GM08714 (cell line): ENCODE results near the gene CLDND2.

ENCODE experiments used
- H3K4me3 ChIP-seq: fragments of 200-500 bp; sonication (Bioruptor generic); 2 replicates; pipeline ENCODE4 v1.5.1; 2014; ENCODE audit warnings: mild to moderate bottlenecking, low read length, inconsistent platforms
- ZNF274 ChIP-seq: IDR thresholded peaks from 2 replicates; pipeline ENCODE4 v1.6.1; 2012; ENCODE audit warnings: mild to moderate bottlenecking, low read depth, low read length

CLDND2 gene

GRCh38 chr19:51354103-51354741 lies 14.6 kb downstream of the CLDND2 start:
- no peak overlapping the region for H3K4me3 ChIP-seq
- no peak for TF ChIP-seq ZNF274

- H3K4me3 ChIP-seq = no peak overlapping the region
- TF ChIP-seq ZNF274 = no peak
These were observed 15.9 kb downstream of the CLDND2 start for GRCh38 chr19:51352783-51353360.

GRCh38 chr19:51351266-51351990 lies 17.4 kb downstream of the CLDND2 start:
- no peak for TF ChIP-seq ZNF274
- H3K4me3 ChIP-seq = no peak overlapping the region

GRCh38 chr19:51347209-51347928 lies 21.4 kb downstream of the CLDND2 start:
- H3K4me3 ChIP-seq = no peak overlapping the region
- no peak for TF ChIP-seq ZNF274

GRCh38 chr19:51346742-51347141 lies 22.1 kb downstream of the CLDND2 start:
- H3K4me3 ChIP-seq = no peak overlapping the region
- TF ChIP-seq ZNF274 = no peak

- H3K4me3 ChIP-seq = no peak overlapping the region; the same call in 1 of the 2 replicates
- TF ChIP-seq ZNF274 = no peak
These were observed 23.7 kb downstream of the CLDND2 start for GRCh38 chr19:51345076-51345620.

GRCh38 chr19:51342631-51343569 lies 25.9 kb downstream of the CLDND2 start:
- TF ChIP-seq ZNF274 = no peak
- H3K4me3 ChIP-seq = no peak overlapping the region

- no peak for TF ChIP-seq ZNF274
- H3K4me3 ChIP-seq = no peak within 1 kb of the TSS
These were observed 26.7 kb downstream of the CLDND2 start, which contains the start of gene VSIG10L for GRCh38 chr19:51341976-51342580. Gene VSIG10L, minus strand, starts transcription at chr19:51342139. Its CDS starts 15 bp downstream, at chr19:51342124.

GRCh38 chr19:51341066-51341465 lies 27.7 kb downstream of the CLDND2 start:
- no peak overlapping the region for H3K4me3 ChIP-seq

GRCh38 chr19:51339687-51340656 lies 28.8 kb downstream of the CLDND2 start:
- peak overlapping the region; percentile 56; the same call in 1 of the 2 replicates for H3K4me3 ChIP-seq
- TF ChIP-seq ZNF274 = no peak

More at GRCh38 chr19:51341066-51341465, 27.7 kb downstream of the CLDND2 start:
- TF ChIP-seq ZNF274 = no peak

GRCh38 chr19:51339313-51339686 lies 29.5 kb downstream of the CLDND2 start:
- H3K4me3 ChIP-seq = peak overlapping the region; percentile 56
- TF ChIP-seq ZNF274 = no peak

- TF ChIP-seq ZNF274 = no peak
- peak overlapping the region; percentile 56 for H3K4me3 ChIP-seq
These were observed 30.1 kb downstream of the CLDND2 start for GRCh38 chr19:51338563-51339312.
